ENCODE results near the gene ARHGEF1.

ARHGEF1 gene, protein sequence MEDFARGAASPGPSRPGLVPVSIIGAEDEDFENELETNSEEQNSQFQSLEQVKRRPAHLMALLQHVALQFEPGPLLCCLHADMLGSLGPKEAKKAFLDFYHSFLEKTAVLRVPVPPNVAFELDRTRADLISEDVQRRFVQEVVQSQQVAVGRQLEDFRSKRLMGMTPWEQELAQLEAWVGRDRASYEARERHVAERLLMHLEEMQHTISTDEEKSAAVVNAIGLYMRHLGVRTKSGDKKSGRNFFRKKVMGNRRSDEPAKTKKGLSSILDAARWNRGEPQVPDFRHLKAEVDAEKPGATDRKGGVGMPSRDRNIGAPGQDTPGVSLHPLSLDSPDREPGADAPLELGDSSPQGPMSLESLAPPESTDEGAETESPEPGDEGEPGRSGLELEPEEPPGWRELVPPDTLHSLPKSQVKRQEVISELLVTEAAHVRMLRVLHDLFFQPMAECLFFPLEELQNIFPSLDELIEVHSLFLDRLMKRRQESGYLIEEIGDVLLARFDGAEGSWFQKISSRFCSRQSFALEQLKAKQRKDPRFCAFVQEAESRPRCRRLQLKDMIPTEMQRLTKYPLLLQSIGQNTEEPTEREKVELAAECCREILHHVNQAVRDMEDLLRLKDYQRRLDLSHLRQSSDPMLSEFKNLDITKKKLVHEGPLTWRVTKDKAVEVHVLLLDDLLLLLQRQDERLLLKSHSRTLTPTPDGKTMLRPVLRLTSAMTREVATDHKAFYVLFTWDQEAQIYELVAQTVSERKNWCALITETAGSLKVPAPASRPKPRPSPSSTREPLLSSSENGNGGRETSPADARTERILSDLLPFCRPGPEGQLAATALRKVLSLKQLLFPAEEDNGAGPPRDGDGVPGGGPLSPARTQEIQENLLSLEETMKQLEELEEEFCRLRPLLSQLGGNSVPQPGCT

DNA sequence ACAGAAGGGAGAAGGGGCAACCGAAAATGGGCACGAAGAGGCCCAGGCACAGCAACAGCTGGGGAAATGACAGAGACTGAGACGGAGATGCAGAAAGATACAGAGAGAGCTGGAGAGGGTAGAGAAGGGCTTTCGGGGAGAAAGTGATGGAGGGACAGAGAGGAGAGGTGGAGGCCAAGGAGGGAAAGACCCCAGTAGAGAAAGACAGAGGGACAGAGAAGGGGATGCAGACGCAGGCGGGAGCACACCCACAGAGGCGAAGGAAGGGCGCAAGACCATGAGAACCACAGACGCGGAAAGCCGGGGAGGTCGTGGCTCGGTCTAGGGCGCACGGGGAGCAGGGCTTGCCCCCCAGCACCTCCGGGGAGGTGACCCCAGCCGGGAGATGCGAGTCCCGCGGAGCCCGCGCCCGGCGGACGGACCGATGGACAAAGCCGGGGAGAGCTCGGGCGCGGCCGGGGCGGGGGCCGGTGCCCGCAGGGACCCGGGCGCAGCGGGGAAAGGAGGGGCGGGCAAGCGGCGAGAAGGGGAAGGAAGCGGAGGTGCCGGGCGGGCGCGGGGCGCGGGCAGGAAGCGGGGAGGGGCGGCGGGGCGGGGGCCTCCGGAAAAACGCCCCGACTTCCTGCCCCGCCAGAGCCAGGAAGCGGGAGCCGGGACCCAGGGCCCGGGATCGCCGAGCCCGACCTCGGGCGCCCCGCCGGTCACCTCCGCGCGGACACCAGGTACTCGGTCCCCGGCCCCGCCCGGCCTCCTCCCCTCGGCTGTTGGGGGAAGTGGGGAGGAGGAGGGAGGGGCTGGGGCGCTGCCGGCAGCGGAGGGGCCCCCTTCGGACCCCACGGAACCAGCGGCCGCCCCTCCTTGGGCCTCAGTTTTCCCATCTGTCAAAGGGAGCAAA is at the start of gene ARHGEF1:
ARHGEF1 (plus strand) TSS at position 617 of the 895 bp plus-strand sequence. CDS start 4,899 bp downstream, outside the sequence.
- no peak for DNase-seq

DNA sequence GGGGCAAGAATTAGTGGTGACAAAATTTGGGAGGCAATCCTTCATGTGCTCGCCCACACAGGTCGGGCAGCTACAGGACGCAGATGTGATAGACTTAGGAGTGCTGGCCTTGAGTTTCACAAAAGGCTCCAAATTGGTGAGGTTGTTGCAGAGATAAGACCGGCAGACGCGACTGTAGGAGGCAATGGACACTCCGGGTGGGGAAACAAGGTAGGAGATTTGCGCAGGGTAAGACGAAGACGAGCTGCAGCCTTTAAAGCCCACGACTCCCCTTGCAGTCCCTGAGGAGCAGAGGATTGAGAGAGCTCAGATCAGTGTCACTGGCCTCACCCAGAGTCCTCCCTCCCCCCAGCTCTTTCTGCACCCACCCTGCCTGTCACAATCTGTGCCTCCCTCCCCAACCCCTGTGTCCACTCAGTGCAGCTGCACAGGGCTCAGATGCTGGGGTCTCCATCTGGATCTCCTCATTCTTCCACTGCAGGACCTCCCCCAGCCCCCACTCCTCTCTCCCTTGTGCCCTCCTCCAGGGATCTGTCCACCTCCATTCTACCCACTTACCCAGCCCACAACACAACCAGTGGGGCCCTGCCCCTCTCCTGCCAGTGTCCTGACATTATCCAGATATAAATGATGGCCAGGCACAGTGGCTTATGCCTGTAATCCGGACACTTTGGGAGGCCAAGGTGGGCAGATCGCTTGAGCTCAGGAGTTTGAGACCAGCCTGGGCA is 44.8 kb upstream of the ARHGEF1 start:
- DNase-seq, result no peak

DNA sequence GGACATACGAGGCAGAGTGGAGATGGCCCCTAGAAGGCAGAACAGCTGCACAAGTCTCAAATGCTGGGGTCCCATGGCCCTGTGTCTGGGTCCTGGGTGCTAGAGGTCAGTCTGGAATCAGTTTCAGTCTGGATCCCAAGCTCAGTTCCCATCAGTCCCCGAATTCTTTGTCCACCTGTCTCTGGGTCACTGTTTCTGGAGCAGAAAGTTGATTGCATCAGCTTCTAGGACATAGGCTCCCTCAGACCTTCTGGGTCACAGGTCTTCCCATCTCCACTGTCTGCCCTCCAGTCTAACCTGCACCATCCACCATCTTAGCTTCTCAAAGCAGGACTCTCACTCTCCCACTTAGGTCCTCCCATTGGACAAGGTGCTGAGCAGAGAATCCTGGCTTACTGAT is 43.8 kb upstream of the ARHGEF1 start:
- no peak for DNase-seq

DNA sequence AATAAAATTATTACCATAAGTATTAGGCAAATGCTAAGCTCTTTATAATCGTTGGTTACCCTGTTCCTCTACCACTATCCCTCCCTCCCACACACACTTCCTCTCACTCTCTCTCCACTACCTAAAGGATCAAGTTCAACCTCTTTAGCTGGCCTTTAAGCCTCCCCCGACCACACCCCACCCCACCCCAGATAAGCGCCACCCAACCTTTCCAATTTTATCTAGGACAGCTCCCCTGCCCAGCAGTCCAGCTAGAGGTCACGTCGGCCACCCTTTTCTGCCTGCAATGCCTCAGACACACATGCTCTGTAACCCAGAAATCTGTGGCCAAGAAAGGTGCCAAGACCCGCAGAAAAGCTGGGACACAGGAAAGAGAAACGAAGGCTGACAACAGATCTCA is 39.6 kb upstream of the ARHGEF1 start:
- no peak for DNase-seq

DNA sequence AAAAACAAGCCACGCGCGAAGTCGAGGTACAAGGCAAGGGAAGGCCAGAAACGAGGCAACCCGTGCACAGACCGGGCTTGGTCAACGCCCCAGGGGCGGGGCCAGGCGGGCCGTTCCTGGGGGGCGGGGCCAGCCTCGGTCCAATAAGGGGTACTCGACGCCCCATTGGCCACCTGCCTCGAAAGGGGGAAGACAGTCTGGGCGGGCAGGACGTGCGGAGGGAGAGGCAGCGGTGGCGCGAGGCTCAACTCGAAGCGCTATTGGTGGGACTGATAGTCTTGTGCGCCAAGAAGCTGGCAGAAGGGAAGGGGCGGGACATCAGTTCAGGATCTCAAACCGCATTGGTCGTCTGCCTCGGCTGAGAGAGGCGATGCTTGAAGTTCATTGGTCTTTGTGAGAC is 38.4 kb upstream of the ARHGEF1 start, which contains the start of gene LYPD4:
LYPD4 (minus strand) TSS at position 83 of the 400 bp plus-strand sequence. CDS start 5,398 bp downstream, outside the sequence.
- no peak for DNase-seq

DNA sequence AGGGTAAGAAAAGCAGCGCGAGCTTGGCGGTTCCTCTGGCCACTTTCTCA is 38.2 kb upstream of the ARHGEF1 start, which contains the start of gene DMRTC2:
DMRTC2 (plus strand) TSS at position 42 of the 50 bp plus-strand sequence. CDS start 2,387 bp downstream, outside the sequence.
- DNase-seq, result no peak

DNA sequence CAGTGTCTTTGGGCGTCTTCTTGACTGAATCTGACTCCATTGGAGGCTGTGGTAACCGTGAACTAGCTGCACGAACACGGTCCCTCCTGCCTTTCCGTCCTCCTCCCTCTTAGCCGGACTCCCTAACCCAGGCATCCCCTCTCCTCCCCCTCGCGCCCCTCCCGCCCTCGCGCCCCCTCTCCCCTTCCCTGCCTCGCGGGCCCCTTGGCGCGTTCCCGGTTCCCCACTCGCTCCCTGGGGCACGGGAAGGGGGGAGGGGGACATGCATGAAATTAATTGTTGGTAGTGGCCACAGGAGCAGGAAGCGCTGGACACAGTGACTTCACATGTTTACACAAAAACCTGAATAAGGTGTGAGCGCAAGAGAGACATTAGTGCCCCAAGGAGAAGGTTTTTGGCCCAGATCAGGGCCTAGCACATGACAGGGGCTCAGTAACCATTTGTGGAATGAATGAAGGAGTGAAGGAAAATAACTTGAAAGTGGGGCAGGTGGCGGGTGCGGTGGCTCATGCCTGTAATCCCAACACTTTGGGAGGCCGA is 37.9 kb upstream of the ARHGEF1 start:
- no peak for DNase-seq

DNA sequence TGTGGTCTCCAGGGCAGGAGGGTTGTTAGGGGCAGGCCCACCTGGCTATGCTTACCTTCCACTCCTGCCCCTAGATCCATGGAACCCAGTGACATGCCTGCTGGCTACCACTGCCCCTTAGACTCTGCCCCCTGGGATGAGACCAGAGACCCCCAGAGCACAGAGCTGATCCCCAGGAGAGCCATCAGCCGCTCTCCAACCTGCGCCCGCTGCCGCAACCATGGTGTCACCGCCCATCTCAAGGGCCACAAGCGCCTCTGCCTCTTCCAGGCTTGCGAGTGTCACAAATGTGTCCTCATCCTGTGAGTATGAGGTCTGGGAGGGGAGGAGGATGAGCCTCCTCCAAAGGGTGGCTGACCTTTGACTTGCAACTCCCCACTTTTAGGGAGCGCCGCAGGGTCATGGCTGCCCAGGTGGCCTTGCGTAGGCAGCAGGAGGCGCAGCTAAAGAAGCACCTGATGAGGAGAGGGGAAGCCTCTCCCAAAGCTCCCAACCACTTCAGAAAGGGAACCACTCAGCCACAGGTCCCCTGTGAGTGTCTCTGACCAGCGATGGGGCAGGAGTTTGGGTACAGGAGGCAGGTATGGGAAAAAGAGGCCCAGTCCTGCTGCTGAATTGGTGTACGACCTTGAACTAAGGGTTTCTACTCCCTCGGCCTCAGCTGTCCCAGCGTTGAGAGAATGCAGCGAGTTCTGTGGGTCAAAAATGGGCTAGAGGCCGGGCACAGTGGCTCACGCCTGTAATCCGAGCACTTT is 35.5 kb upstream of the ARHGEF1 start:
- DNase-seq, result no peak

DNA sequence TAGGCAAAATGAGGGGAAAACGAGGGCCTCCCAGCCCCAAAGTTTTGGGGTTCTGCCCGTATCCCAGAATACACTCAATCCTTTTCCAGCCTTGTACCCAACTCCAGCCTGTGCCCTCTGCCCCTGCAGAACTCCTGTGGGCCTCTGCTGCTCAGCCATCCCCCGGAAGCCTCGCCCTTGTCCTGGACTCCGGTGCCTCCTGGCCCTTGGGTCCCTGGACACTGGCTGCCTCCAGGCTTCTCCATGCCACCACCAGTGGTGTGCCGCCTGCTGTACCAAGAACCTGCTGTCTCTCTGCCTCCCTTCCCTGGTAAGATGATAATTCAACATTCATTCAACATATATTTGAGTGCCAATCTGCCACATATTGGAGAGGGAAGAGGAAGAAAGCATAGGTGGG is 34.3 kb upstream of the ARHGEF1 start:
- DNase-seq, result no peak

DNA sequence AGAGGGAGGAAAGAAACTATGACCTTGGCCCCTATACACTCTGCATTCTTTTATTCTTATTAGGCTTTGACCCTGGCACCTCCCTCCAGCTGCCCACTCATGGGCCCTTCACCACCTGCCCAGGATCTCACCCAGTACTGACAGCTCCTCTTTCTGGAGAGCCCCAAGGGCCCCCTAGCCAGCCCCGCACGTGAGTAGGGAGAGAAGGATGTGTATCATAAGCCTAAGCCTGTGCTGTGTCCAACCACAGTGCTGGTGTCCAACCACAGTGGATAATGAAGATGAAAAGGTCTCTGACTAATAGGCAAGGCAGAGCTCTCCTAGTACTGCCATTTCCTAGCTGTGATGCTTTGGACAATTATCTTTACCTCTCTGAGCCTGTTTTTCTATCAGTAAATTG is 33.9 kb upstream of the ARHGEF1 start:
- no peak for DNase-seq

DNA sequence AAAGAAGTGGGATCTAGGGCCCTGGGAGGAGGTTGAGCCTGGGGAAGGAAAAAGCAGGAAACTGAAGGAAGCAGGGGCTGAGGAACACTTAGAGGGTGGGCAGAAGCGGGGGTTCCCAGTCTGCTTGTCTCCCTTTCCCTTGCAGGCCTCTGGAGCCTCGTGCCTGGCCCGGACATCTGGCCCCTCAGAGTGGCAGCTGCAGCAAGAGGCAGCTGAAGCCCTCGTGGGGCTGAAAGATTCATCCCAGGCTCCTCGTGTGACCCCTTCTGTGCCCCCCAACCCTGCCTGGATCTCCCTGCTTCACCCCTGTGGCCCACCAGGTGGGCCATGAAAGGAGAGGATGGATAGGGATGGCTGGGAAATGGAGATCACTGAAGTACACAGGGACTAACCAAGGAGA is 32.6 kb upstream of the ARHGEF1 start:
- DNase-seq, result no peak

DNA sequence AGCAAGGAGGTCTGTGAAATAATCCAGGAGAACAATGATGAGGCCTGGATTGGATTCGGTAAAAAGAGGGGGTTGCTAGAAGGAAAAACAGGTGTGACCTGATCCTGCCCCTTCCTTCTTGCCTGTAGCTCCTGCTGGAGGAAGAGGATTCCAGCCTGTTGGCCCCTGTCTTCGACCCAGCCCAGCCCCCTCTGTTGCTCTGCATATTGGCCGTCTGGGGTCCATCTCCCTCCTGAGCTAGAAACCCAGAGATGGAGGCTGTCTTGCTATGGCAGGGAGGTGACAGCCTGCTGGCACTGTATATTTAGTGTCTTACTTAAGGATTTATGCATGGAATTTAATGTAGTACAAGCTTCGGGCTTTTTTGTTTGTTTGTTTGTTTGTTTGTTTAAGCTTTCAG is 31.5 kb upstream of the ARHGEF1 start:
- no peak for DNase-seq

DNA sequence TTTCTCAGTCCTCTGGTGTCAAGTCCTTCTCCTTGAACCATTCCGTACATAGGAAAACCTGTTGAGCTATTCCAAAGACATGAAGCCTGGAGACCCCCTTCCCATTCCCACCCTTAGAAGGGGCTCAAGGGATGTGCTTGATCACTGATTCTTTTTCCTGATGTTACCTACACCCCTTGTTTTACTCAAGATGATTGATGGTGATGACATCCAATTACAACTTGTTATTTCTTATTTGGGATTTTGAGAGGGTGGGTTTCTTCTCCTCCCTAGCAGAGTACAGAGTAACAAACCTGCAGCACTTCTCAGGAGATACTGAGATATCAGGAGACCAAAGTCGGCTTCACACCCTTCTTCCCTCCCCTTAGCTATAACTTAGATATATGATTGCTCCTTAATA is 29.6 kb upstream of the ARHGEF1 start:
- DNase-seq, result no peak

DNA sequence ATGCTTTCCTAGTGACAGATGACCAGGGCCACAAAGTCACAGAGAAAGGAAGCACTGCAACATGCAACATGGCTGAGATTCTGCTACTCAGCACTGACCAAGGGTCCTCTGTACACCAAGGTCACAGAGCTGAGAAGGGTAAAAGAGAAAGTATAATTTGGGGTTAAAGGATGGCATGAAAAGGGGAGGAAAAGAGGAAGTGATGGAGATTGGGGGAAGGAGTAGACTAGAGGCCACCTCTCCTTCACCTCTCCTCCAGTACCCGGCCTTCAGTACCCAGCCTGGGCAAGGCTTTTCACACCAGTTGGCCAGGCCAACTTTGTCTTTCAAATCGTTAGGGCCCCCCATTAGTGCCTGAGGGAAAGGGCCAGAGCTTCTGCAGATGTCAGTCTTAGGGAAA is 29.2 kb upstream of the ARHGEF1 start:
- DNase-seq, result no peak

DNA sequence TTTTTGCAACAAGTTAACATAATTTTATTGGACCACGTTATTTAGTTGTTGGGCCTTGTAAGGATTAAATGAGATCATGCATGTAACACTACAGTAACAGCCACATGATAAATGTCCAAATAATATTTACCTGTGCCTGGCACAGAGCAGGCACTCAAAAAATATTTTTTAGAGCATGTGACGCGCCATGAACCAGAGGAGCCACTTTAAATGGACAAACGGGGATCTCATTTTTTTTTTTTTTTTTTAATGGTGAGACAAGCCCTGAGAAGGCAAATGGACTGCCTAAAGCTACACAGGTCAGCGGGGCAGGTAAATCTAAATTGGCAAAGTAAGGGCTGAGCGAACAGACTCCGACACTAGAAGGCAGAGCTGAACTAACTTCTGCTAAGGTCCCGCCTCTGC is 23.8 kb upstream of the ARHGEF1 start:
- DNase-seq, result no peak

DNA sequence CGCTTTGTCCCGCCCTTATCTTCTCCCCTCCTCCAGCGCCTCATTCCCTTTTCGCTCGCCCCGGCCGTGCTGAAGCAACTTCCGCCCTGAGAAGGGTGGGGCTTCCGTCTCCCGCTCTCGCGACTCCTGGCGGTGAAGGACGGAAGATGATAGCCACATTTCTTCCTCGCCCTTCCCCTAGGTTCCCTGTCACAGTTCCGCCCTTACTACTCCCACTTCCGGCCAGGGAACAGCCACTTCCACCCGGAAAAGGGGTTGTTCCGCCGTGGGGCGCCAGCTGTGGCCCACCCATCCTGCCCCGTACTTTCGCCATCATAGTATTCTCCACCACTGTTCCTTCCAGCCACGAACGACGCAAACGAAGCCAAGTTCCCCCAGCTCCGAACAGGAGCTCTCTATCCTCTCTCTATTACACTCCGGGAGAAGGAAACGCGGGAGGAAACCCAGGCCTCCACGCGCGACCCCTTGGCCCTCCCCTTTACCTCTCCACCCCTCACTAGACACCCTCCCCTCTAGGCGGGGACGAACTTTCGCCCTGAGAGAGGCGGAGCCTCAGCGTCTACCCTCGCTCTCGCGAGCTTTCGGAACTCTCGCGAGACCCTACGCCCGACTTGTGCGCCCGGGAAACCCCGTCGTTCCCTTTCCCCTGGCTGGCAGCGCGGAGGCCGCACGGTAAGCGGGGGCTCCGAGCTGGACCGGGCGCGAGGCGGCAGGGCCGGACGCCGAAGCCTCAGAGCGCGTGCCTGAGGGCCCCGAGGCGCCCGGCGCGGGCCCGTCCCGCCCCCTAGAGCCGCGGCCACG is 23.2 kb upstream of the ARHGEF1 start, which contains the start of gene RPS19:
RPS19 (plus strand) TSS at position 638 of the 801 bp plus-strand sequence. CDS start 520 bp downstream, outside the sequence.
- peak; percentile 98 for DNase-seq

DNA sequence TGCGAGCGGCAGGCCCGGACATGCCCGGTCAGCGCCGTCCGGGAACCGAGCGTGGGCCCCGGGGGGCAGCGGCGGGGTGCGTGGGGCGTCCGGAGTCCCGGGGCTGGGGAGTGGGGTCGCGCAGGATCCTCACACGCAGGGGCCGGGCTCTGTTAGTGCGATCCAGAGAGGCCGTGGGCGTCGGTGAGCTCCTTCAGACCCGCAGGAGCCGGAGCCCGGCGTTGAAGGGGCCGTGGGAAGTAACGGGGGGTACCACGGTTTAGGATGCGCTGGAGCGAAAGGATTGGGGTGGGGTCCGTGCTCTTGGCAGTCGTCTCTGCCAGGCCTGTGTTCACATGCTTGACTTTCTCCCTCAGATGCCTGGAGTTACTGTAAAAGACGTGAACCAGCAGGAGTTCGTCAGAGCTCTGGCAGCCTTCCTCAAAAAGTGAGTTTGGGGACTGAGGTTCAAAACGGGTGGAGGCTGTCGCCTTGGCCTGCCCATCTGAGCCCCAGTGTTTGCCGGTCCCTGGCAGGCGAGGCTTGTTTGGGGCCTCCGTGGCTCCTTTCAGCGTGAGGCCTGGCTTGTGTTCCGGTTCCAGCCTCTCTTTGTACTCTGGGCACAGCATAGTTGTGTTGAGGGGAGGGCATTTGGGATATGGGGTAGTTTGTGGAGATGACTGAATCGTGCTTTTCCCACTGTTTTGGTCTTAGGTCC is 22.4 kb upstream of the ARHGEF1 start:
- DNase-seq, result no peak

DNA sequence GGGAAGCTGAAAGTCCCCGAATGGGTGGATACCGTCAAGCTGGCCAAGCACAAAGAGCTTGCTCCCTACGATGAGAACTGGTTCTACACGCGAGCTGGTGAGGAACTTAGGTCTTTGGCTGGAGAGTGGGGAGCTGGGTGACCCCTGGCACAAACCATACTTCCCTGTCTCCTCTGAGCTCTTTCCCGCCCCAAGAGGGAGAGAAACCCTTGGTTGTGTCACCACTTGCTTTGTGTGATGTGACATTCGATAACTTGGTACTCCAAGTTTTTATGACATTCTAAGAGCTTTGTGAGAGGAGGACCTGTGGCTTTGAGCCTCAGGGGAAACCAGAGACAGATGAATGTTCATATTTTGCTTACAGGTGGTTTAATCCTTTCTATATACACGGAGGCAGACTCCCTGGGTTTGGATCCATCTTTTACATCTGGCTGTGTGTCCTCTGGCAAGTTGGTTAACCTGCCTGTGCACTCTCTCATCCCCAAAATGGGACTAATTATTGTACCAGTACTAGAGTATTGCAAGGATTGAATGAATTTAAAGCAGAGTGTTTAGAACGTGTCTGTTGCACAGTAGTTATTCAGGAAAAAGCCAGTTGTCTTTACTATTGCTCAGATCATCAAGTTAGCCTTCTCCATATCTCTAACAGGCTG is 21.7 kb upstream of the ARHGEF1 start:
- no peak for DNase-seq

DNA sequence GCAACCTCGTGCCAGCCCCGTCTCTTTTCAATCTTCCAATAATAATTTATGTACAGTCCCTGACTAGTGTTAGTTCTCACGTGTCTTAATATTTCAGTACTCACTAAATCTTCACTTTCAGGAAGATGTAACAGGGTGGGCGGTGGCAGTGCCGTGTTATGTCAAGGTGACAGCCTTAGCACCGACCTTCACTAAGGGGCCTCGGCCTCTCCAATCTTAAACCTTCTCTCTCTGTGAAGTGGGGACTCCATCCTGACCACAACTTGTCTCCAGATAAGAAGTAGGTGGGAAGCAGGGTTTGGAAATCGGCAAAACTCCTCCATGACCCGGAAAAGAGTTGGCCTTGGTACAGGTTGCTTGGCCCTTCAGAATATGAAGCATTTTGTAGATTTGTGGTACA is 21.1 kb upstream of the ARHGEF1 start:
- DNase-seq, result no peak
